Activated CD8-positive, alpha-beta T cell treated with anti-CD3 and anti-CD28 coated beads for 36 hours (primary cell): ENCODE data around the gene VPS4B. TPM values are rescaled to one million over a fixed set of nuclear protein-coding genes. Genes with fewer than 3 reads are reported as not detected.

Experiments used
- ATAC-seq: fragments of 200-7000 bp; cut with Tn5 transposase; one replicate; pipeline ENCODE4 v1.10.0; 2021; ENCODE audit warnings: mild to moderate bottlenecking, moderate library complexity
- CTCF ChIA-PET: fragments of 350-600 bp; sonication (Branson Sonifier 250); formaldehyde crosslinking; loops from one replicate; lab custom pipeline; 2021; ENCODE audit warnings: antibody characterized with exemption; lab: Charles Lee
- POLR2A ChIA-PET: fragments of 350-600 bp; sonication (Branson Sonifier 250); formaldehyde crosslinking; loops from one replicate; lab custom pipeline; 2021; ENCODE audit warnings: antibody characterized with exemption; lab: Charles Lee
- DNase-seq: peaks from one replicate; pipeline ENCODE4 v3.0.0-alpha.2; 2020
- H3K27ac Mint-ChIP-seq: one replicate; pipeline ENCODE4 v1.8.0; 2021; ENCODE audit warnings: mild to moderate bottlenecking, mixed read lengths
- H3K27me3 Mint-ChIP-seq: one replicate; pipeline ENCODE4 v1.8.0; 2021; ENCODE audit warnings: mixed read lengths
- H3K36me3 Mint-ChIP-seq: one replicate; pipeline ENCODE4 v1.8.0; 2021; ENCODE audit warnings: low read depth, mixed read lengths
- H3K4me1 Mint-ChIP-seq: one replicate; pipeline ENCODE4 v1.8.0; 2021; ENCODE audit warnings: low read depth, mixed read lengths
- H3K4me3 Mint-ChIP-seq: one replicate; pipeline ENCODE4 v1.8.0; 2021; ENCODE audit warnings: mild to moderate bottlenecking, moderate library complexity, mixed read lengths
- H3K9me3 Mint-ChIP-seq: one replicate; pipeline ENCODE4 v1.8.0; 2021; ENCODE audit warnings: mixed read lengths
- intact Hi-C: fragments of 100-400 bp; cut with micrococcal nuclease; formaldehyde crosslinking; loops from one replicate; pipeline ENCODE4 v1.10.0; 2022
- total RNA-seq, 2 experiments: library from RNA; stranded (reverse); gene quantifications; one replicate each; pipeline ENCODE4 v1.2.3, GENCODE V29; 2021
- TF ChIP-seq, protein P1 (sequence below): fragments of 200-600 bp; IDR thresholded peaks from one replicate; pipeline ENCODE4 v1.8.0; 2022; ENCODE audit warnings: antibody characterized with exemption, mild to moderate bottlenecking

VPS4B gene
- total RNA-seq, 2 experiments from 2014 or later: 34.8 to 35.9 TPM

DNA sequence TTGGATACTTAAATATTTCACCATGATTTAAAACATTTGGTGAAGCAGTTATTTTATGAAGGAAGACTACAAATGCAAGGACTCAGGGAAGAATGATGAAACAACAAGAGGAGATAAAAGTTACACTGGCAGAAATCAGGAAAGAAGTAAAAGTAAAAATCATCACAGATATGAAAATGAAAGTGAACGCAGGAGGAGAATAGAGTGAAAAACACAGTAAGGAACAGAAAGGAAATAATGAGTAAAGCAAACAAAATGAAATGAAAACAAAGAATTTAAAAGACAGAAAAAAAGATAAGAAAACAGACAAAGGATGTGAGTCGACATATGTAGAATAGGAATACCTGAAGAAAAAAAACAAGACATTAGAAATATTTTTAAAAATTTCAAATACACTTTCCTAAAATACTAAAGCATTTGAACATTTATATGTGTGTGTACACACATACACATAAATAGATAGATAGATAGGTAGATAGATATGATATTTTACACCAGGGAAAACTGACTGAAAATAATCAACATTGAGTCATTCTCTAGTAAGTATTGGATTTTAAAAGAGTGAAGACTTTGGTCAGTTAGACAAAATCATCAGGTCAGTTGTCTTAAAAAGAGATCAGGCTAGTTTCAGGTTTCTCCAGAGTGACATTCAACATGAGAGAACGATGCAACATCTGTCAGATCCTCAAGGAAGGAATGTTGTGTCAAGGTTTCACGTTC lies 43.2 kb downstream of the VPS4B start:
- Mint-ChIP-seq H3K9me3 (peaks cover 7% of the 10 kb centered on the region), H3K4me1 (peaks cover 22% of the 10 kb centered on the region), H3K4me3 (peak overlapping the region; percentile 61), H3K27ac (peak overlapping the region; percentile 90), H3K27me3 (peaks cover 1% of the 10 kb centered on the region), H3K36me3 (peaks cover 3% of the 10 kb centered on the region)
- CTCF ChIA-PET: no interaction called here
- POLR2A ChIA-PET: no interaction called here
- TF ChIP-seq, protein P1, sequence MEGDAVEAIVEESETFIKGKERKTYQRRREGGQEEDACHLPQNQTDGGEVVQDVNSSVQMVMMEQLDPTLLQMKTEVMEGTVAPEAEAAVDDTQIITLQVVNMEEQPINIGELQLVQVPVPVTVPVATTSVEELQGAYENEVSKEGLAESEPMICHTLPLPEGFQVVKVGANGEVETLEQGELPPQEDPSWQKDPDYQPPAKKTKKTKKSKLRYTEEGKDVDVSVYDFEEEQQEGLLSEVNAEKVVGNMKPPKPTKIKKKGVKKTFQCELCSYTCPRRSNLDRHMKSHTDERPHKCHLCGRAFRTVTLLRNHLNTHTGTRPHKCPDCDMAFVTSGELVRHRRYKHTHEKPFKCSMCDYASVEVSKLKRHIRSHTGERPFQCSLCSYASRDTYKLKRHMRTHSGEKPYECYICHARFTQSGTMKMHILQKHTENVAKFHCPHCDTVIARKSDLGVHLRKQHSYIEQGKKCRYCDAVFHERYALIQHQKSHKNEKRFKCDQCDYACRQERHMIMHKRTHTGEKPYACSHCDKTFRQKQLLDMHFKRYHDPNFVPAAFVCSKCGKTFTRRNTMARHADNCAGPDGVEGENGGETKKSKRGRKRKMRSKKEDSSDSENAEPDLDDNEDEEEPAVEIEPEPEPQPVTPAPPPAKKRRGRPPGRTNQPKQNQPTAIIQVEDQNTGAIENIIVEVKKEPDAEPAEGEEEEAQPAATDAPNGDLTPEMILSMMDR: no peak
- intact Hi-C loops: no loop called here
- ATAC-seq (peak; percentile 72), DNase-seq (no peak)

DNA sequence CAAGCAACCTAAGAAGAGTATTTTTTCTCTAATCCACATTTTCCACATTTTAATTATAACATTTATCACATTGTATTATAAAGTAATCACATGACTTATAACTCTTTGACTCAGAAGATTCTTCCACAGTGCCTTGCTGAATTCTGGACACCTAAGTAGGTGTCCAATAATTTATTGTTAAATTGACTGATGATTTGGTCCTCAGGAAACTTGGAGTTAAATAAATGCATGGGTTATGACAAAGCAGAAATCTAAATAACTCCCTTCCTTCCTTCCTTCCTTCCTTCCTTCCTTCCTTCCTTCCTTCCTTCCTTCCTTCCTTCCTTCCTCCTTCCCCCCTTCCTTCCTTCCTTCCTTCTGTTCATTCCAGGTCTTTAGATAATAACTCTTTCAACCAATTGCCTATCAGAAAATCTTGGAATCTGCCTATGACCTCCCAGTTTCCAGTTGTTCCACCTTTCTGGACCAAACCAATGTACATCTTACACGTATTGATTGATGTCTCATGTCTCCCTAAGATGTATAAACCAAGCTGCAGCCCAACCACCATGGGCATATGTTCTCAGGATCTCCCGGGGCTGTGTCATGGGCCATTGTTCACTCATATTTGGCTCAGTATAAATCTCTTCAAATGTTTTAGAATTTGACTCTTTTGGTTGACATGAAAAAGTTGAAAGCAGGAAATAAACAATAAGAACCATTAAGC lies 44.8 kb downstream of the VPS4B start:
- H3K27me3 Mint-ChIP-seq: peaks cover 1% of the 10 kb centered on the region
- H3K9me3 Mint-ChIP-seq: peaks cover 7% of the 10 kb centered on the region
- no peak overlapping the region for H3K4me3 Mint-ChIP-seq
- TF ChIP-seq, protein P1: no peak
- no peak overlapping the region for H3K27ac Mint-ChIP-seq
- DNase-seq (no peak), ATAC-seq (no peak)
- H3K4me1 Mint-ChIP-seq: peaks cover 22% of the 10 kb centered on the region
- no peaks in the 10 kb centered on the region for H3K36me3 Mint-ChIP-seq
- intact Hi-C loops: no loop called here
- CTCF ChIA-PET: interaction anchor here (1.0 kb wide), 1 partner anchor 10 kb away, joined by 3 read pairs; the partner anchor contains the start of gene KDSR
- POLR2A ChIA-PET: interaction anchor here (1.2 to 2.5 kb wide), 2 partner anchors 9 to 38 kb away, joined by 3 to 9 read pairs; no protein-coding TSS in a partner anchor

- Mint-ChIP-seq H3K36me3 (no peaks in the 10 kb centered on the region), H3K4me1 (peaks cover 22% of the 10 kb centered on the region), H3K27ac (no peak overlapping the region), H3K4me3 (no peak overlapping the region), H3K9me3 (peaks cover 7% of the 10 kb centered on the region), H3K27me3 (peaks cover 1% of the 10 kb centered on the region)
- intact Hi-C loops: no loop called here
- ATAC-seq (no peak), DNase-seq (no peak)
- POLR2A ChIA-PET: interaction anchor here (1.2 to 2.5 kb wide), 2 partner anchors 9 to 39 kb away, joined by 3 to 9 read pairs; no protein-coding TSS in a partner anchor
- TF ChIP-seq, protein P1: no peak
- CTCF ChIA-PET: interaction anchor here (2.4 kb wide), 1 partner anchor 37 kb away, joined by 6 read pairs; no protein-coding TSS in a partner anchor
Observed at GRCh38 chr18:63376538-63376937, 45.7 kb downstream of the VPS4B start.

DNA sequence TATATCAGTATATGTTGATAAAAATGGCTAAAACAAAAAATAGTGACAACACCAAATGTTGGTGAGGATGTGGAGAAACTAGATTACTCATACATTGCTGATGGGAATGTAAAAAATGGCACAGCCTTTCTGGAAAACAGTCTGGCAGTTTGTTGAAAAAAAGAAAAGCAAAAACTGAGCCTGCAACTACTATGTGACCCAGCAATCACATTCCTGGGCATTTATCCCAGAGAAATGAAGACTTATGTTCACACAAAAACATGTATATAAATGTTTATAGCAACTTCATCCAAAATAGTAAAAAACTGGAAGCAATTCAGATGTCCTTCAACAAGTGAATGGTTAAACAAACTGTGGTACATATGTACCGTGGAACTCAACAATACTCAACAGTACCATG lies 47.7 kb downstream of the VPS4B start:
- no peak for DNase-seq
- Mint-ChIP-seq H3K27ac (no peak overlapping the region), H3K9me3 (peaks cover 9% of the 10 kb centered on the region), H3K4me1 (peaks cover 14% of the 10 kb centered on the region), H3K27me3 (no peaks in the 10 kb centered on the region), H3K4me3 (no peak overlapping the region), H3K36me3 (no peaks in the 10 kb centered on the region)
- CTCF ChIA-PET: interaction anchor here (2.4 kb wide), 1 partner anchor 35 kb away, joined by 6 read pairs; no protein-coding TSS in a partner anchor
- ATAC-seq: no peak
- intact Hi-C loops: no loop called here
- TF ChIP-seq, protein P1: no peak
- POLR2A ChIA-PET: no interaction called here
